ENCODE results near the gene PGS1.

PGS1 gene

DNA sequence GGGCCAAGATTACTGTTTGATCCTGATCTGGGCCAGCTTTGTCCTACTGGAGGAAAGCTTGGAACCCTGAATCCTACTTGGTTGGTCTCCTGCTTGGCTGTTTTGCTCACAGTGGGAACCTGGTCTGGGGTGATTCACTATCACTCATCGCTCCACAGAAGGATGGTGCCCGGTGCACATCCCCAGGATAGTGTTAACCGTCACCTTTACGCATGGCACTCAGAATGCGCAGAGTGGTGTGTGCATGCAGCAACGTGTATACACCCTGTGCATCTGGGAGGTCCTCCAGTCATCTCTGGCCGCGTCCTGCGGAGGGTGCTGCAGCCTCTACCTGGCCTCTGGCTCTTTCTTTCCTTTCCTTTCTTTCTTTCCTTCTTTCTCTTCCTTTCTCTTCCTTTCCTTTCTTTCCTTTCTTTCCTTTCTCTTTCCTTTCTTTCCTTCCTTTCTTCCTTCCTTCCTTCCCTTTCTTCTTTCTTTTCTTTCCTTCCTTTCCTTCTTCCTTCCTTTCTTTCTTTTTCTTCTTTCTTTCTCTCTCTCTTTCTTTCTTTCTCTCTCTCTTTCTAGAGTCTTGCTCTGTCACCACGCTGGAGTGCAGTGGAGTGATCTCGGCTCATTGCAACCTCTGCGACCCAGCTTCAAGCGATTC lies 31.7 kb upstream of the PGS1 start:
- no peak for DNase-seq (ENCODE audit: low read depth in 2 of 2)

DNA sequence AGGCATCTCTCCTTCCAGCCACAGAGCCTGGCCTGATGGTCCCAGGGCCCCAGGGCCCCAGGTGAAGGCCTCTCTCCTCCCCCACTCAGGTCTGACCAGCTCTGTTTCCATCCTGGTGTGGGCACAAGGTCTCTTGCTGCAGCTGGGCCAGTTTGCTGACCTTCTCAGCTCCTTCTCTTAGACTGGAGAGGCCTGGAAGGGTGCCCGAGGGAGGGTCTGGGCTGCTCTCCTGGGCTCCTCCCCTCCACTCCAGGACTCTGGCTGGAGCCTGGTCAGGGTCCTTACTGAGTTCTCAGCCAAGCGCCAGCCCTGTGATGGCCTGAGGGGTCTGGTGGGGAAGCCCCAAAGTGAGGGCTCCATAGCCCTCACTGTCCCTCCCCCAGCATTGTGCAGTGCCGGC lies 31.0 kb upstream of the PGS1 start:
- DNase-seq (ENCODE audit: low read depth in 2 of 2) = no peak

DNA sequence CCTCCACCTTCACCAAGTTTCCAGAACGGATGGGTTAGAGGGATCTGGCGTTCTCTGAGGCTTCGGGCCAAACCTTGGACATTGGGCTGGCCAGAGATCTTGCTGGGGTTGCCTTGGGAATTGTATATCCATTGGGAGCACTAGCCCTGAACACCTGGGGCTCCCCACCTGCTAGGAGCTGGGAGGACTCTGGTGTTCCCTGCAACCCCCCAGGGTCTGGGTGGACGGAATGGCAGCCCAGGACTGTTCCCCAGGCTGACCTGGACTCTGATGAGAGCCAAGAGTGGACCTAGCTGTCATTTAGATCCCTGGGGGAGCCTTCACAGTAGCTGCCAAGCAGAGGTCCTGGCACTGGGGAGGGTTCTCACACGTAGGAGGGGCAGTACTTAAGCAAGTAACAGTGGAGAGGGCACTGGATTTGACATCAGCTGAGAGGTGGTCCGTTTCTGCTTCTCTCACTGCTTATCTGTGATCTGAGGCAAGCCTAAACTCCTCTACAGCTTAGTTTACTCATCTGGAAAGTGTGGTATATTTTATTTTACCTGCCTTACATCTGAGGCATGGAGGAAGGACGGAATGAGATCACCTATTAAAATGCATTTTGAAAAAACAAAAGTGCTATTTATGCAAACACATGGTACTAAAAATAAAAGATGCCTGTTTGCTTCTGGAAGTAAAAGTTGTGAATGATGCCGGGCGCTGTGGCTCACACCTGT lies 30.2 kb upstream of the PGS1 start:
- DNase-seq (ENCODE audit: low read depth in 2 of 2) = no peak

DNA sequence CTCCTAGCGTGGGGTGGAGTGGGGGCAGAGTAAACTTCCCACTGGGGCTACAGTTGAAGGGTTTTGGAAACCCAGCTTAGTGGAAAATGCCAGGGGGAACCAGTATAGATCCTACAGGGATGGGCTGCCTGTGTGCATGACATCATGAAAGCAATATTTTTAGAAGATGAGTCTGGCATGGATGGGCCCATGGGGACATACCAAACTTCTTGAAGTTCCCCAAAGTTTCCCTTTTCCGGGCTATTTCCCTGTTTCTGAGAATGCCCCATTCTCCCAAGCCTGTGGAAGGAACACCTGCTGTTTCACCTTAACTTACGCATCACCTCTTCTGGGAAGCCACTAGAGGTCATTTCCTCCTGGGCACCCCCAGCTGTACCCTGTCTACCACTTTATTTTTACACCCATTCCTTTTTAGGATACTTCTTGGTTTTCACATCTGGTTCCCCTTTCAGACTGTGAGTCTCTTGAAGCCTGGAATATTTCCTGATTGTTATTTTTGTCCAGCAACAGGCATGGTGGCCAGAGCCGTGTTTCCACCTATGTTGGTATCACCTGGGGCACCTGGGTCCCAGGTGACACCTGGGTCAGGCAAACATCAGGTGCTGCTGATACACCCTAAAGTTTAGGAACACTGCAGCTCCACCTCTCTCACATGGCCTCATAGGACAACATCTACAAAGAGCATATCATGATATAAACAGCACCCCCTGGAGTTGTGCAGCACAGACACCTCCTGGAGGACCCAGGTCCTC lies 28.4 kb upstream of the PGS1 start:
- DNase-seq (ENCODE audit: low read depth in 2 of 2) = no peak

DNA sequence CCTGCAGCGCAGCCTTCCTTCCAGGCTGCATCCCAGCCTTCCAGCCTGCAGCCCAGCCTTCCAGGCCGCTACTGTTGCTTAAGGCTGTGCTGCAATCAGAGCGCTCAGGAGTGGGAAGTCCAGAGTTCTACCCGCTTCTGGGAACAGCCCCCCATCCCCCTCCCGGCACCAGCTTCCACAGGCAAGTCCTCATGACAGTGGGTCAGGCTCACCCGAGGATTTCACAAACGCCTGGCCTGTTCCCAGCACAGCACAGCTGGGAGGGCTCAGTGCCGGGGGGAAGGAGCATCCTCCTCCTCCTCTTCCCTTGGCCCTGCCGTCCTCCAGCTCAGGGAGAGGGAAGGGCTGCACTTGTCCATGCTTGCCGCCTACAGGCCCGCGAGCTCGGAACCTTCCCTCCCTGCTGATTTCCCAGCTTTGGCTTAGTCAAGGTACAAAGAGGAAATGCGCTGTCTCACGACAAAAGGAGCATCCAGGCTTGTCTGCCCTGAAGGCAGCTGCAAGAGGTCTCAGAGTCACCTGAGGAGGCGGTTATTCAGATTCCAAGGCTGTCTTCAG lies 26.9 kb upstream of the PGS1 start:
- DNase-seq (ENCODE audit: low read depth in 2 of 2) = no peak

DNA sequence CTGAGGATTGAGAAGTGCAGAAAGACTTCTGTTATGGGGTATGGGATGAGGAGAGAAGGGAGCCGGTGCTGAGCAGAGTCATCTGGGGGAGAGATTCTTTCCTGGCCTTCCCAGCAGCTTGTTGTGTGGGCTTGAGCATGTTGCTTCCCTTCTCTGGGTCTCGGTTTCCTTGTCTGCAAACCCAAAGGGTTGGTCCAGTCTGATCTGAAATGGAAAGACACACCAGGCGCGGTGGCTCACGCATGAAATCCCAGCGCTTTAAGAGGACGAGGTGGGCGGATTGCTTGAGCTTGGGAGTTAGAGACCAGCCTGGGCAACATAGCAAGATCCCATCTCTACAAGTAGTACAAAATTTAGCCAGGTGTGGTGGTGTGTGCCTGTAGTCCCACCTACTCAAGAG lies 24.6 kb upstream of the PGS1 start:
- DNase-seq (ENCODE audit: low read depth in 2 of 2) = no peak

DNA sequence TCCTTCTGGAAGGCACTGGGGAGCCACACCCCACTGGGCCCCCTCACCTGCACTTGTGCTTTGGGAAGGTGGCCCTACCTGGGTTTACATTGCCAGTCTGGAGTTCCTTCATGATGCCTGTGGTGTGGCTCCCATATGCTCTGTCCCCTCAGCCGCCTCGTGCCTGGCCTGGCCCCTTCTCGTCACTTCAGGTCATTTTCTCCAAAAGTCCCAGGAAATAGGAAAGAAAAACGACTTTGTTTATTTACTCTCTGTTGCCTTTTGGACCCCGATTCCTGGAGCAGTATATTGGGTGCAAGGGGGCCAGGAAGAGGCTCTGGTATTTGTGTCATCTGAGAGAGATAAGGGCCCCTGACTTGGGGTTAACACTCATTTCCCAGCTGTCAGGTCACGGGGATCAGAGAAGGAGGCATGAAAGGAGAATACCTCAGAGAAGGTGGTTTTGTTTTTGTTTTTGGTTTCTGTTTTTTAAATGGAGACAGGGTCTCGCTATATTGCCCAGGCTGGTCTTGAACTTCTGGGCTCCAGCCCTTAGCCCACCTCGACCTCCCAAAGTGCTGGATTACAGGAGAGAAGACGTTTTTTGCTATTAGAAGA lies 23.3 kb upstream of the PGS1 start:
- no peak for DNase-seq (ENCODE audit: low read depth in 2 of 2)

DNA sequence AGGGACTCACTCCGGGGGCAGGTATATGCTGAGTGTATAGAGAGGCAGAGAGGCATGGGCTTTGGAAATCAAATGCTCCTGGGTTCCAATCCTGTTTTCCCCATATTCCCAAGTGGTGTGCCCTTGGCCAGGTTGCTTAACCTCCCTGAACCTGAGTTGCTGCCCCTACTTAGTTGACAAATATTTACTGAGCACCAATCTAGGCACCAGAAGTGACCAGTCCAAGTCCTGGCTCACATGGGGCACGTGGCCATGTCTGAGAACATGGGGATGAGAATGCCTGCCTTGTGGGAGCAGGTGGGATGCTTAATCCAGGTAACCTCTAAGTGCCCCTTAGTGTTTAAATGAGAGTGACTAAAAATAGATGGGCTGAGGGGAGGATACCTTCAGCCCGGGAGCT lies 22.7 kb upstream of the PGS1 start:
- no peak for DNase-seq (ENCODE audit: low read depth in 2 of 2)

DNA sequence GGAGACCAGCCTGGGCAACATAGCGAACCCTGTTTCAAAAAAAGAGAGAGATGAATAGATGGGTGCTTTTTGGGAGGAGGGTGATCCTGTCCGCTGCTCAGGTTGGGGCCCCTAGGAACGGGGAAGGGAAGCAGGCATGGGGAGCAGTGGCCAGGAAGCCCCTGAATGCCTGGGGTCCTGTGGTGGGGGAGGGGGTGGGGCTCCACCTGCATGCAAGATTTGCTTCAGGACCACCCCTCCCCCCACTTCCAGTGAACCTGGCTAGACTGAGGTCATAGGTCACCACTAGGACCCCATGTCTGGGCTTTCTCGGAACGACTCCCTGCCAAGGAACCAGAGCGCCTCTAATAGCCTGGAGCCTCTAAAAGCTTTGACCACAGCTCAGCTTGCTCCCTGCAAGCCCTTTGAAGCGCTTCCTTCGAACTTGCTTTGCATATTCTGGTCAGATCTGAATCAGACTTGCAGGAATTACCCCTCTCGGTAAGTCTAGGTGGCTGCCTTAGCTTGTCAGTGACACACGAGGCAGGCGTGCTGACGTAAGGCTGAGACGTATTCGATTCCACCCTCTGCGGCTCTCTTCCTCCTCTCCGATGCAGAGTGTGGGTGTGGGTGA lies 22.2 kb upstream of the PGS1 start:
- peak; percentile 72 to 81 for DNase-seq (ENCODE audit: low read depth in 2 of 2)

DNA sequence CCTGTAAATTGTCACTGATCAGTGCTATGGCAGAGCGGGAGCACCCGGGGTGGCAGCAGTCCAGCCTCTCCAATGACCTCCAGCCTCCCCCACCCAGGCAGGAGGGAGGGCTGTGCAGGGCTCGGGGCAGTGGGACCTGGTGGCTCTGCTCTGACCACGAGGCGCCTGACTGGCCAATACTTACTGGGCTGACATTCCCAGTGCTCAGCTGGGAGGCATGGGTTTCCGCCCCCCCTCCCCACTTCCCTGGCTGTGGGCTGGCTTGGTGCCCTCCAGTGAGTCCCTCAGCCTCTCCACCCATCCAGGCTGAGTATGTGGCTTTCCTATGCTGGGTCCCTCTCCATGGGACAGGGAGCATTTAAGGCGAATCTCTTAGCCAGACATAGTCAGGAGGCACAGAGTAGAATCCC lies 21.3 kb upstream of the PGS1 start:
- DNase-seq (ENCODE audit: low read depth in 2 of 2) = no peak

DNA sequence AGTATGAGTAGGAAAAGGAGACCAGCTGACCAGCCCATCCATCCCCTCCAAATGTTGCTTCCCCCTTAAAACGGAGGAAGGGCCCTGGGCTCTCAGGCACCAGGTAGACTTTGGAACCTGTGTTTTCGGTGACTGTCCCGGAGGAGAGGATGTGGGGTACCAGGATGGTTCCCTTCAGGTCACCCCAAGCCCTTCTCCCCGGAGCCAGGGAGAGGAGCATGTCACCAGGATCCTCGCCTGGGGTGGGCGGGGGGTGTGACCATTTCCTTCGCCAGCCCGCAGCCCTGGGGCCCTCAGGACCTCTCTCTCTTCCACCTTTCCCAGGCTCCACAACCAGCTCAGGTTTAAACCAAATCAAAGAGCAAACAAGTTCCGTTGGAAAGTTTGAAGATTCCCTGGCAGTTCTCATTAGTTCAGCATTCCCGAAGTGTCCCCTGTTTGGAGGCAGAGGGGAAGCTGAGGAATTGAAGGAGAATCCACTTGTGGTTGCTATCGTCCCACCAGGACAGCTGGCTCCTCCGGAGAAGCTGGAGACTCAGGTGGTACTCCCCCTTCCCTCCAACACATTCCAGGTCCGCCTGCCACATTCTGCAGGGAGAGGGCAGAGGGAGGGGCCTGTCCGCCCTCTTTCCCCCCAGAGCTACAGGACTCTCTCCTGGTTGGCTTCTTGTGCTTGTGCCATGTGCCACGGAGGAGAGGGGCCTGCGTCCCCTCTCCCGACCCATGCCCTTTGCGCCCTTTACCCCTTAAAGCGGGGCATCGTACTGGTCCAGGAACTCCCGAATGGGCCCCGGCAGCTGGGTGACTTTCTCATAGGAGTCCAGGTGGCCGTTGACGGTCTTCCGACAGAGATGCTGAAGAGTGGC lies 20.5 kb upstream of the PGS1 start:
- DNase-seq (ENCODE audit: low read depth in 2 of 2) = no peak

DNA sequence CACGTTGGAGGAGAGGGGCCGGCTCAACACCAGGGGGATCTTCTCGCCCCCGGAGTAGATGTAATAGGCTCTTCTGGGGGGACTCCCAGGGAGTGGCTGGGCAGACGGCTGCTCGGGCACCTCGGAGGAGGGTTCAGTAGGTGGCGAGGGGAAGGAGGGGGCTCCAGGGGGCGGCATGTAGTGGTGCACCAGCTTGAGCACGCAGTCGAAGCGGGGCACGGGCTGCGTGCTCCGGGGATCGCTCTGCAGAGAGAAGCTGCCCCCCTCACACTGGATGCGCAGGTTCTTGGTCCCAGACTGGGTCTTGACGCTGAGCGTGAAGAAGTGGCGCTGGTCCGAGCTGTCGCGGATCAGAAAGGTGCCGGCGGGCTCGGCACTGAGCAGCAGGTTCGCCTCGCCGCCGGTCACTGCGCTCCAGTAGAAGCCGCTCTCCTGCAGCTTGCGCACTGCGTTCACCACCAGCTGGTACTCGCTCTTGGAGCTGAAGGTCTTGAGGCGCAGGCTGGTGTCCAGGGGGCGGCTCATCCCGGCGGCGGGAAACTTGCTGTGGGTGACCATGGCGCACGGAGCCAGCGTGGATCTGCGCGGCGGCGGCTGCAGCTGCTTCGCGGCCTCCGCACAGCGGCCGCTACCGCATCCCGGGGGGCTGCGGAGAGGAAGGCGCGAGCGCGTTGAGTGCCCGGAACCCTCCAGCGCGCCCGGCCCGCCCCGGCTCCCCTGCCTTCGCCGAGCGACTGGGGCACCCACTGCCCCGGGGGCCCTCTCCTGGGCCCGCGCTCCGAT lies 19.7 kb upstream of the PGS1 start:
- no peak for DNase-seq (ENCODE audit: low read depth in 2 of 2)

DNA sequence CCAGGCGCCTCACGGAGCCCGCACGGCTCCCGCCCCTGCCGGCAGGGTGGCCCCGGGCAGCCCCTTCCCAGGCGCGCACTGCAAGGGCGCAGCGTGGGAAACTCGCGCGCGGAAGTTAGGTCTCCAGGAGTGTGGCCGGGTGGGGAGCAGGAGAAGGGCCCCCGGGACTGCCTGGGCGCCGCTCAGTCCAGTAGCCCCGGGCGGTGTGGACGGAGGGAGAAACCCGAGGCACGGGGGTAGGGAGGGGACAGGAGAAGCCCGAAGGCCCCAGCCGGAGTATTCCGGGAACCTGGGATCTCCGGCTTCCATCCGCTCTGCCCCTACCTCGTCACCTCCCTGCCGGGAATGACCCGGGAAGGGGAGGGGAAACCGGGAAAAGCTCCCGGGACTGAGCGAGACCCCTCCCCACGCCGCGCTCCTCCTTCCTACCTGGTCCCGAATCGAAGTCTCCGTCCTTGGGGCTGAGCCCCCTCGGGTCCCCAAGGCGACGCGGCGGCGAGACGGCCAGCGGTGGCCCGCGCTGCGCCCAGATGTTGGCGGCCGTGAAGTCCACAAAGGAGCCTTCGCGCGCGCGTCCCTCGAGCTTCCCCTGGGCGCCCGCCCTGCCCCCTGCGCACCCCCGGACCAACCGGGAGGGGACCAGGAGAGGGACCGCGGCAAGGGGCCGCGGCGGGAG lies 19.0 kb upstream of the PGS1 start:
- no peak for DNase-seq (ENCODE audit: low read depth in 2 of 2)

DNA sequence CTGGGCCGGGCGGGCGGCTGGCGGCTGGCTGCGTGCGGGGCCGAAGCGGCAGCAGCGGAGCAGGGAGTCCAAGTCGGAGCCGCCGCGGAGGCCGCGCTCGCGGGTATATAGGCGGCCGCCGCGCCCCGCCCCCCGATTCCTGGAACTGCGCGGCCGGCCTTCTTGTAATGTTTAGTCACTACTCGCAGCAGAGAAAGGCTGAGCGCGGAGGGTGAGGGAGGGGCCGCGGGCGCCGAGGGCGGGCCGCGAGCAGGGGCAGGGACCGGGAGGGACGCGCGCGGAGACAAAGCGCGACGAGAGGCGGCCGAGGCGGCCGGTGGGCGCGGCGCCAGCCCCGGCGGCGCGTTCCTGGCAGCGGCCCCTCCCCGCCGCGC lies 18.5 kb upstream of the PGS1 start, which contains the start of gene SOCS3:
TSS of gene SOCS3 (minus strand) at position 81 of the 374 bp plus-strand sequence. CDS start 982 bp downstream, outside the sequence.
- DNase-seq (ENCODE audit: low read depth in 2 of 2) = peak; percentile 95

DNA sequence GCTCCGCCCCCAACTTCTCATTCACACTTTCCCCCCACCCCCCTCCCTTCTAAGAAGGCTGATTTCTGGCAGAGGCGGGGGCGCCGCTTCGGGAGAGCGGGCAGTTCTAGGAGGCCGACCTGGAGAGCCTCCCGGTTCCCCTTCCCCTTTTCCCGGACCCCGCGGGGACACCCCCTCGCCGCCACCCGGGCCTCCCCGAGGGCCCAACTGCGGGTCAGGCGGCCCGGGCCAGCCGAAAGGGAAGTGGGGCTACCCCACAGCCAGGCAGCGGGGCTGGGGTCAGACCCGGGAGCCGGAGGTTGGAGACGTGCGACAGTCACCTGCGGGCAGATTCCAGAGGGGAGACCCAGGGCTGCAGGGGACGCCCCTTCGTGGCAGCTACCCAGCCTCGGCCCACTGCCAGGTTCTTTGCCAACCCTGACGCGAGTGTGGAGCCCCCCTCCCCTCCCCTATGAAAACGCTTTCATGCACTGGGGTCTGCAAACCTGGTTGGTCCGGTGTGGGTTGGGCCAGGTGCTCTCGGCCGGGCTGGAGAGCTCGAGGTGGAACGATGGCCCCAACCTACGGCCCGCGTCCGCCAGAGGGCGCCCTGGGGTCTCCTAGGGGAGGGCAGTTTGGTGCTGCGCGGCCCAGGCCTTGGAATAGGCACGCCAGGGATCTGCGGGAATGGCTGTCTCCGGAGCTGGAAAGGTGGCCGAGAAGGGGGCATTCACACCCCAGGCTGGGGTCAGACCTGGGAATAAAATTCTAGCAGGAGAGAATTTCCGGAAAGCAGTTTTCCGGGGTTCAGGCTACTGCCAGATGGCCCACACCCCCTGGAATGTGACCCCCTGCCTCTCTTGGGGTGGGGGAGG lies 17.9 kb upstream of the PGS1 start:
- peak; percentile 93 to 96 for DNase-seq (ENCODE audit: low read depth in 2 of 2)

DNA sequence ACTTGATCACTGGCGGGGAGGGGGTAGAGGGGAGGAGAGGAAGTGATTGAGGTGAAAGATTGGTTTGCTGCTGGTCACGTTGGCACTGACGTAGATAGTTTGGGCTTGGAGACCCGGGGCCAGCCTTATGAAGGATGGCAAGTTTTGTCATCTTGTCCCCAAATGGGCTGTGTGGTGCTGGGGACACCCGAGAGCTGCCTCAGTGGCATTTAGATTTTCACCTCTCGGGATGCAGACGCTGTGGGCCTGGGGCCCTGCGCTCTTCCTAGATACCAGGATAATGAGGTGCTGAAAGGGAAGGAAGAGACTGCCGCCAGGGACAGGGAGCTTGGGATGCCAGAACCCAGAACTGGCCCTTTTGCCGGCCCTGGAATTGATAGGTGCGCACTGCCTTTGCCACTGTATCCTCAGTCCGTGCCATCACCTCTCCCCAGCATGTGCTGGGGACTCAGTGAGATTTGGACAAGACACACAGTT lies 17.2 kb upstream of the PGS1 start:
- DNase-seq (ENCODE audit: low read depth in 2 of 2) = no peak

DNA sequence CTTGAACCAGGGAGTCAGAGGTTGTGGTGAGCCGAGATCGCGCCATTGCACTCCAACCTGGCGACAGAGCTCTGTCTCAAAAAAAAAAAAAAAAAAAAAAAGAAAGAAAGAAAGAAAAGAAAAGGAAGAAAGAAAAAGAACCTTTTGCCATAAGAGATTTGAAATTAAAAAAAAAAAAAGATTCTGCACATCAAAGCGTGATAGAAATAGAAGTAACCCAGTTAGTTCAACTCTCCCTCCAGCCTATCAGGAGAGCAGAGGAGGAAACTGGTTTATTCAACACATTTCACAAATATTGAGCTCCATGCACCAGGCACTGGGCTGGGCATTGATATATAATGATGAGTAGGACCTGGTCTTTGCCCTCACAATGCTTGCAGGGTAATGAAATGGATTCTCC lies 16.2 kb upstream of the PGS1 start:
- no peak for DNase-seq (ENCODE audit: low read depth in 2 of 2)

DNA sequence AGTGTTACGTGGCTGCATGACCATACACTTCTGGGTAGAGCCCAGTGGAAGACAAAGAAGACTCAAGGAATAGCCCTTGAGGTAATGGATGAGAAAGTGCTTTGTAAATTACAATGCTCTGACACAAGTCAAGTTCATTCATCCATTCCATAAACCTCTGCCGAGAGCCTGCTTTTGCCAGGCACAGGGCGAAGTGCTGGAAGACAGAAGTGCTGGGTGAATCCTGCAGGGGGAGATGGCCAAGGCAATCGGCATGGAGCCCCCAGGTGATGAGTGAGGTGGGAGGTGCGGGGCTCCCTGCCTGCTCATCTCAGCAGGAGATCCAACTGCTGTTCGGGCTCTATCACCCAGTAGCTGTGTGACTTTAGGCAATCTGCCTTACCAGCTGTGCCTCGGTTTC lies 15.8 kb upstream of the PGS1 start:
- no peak for DNase-seq (ENCODE audit: low read depth in 2 of 2)
